NT2/D1 (cell line): ENCODE data around the gene H2AZ2.
"Not testable (repeated sequence)": the region's sequence is repeated elsewhere in the genome, so short reads cannot be mapped to it uniquely, and the experiment has no call there.

Experiments
- DNase-seq: peaks from one replicate; pipeline ENCODE4 v3.0.0-alpha.2; 2011; ENCODE audit warnings: low read depth, low spot score
- H3K27me3 ChIP-seq: 2 replicates; pipeline ENCODE4 v1.6.0; 2011; ENCODE audit warnings: mild to moderate bottlenecking; ENCODE audit not compliant: insufficient read length, insufficient read depth
- H3K36me3 ChIP-seq: 2 replicates; pipeline ENCODE4 v1.6.1; 2011; ENCODE audit warnings: mild to moderate bottlenecking, low read length, mixed read lengths; ENCODE audit not compliant: insufficient read depth, insufficient read length
- H3K4me1 ChIP-seq: 2 replicates; pipeline ENCODE4 v1.5.1; 2011; ENCODE audit not compliant: insufficient read depth, insufficient read length
- H3K4me3 ChIP-seq: 2 replicates; pipeline ENCODE4 v1.5.1; 2011; ENCODE audit warnings: low read depth; ENCODE audit not compliant: insufficient read length
- H3K9ac ChIP-seq: 2 replicates; pipeline ENCODE4 v1.6.0; 2011; ENCODE audit warnings: low read depth; ENCODE audit not compliant: insufficient read length
- H3K9me3 ChIP-seq: 2 replicates; pipeline ENCODE4 v1.5.1; 2011; ENCODE audit warnings: mild to moderate bottlenecking, low read length; ENCODE audit not compliant: insufficient read depth
- SUZ12 ChIP-seq: IDR thresholded peaks from 2 replicates; pipeline ENCODE4 v1.6.1; 2011; ENCODE audit not compliant: insufficient read length, insufficient read depth; ENCODE audit errors: extremely low read depth
- YY1 ChIP-seq: IDR thresholded peaks from 2 replicates; pipeline ENCODE4 v1.6.1; 2011; ENCODE audit not compliant: insufficient read length, insufficient read depth
- ZNF274 ChIP-seq: IDR thresholded peaks from 2 replicates; pipeline ENCODE4 v1.6.1; 2011; ENCODE audit warnings: mild to moderate bottlenecking, low read depth, low read length

Gene H2AZ2

GRCh38 chr7:44881610-44882009, 33.7 kb upstream of the H2AZ2 start:
- Histone ChIP-seq H3K9ac (no peak overlapping the region), H3K36me3 (peaks cover 48% of the 10 kb centered on the region), H3K4me1 (peaks cover 2% of the 10 kb centered on the region), H3K27me3 (no peaks in the 10 kb centered on the region), H3K4me3 (peak overlapping the region; percentile 22), H3K9me3 (no peaks in the 10 kb centered on the region)
- no peak for DNase-seq
- TF ChIP-seq SUZ12: no peak
- TF ChIP-seq ZNF274: no peak
- no peak for TF ChIP-seq YY1

- Histone ChIP-seq H3K27me3 (no peaks in the 10 kb centered on the region), H3K36me3 (peaks cover 48% of the 10 kb centered on the region), H3K4me1 (peaks cover 2% of the 10 kb centered on the region), H3K9me3 (no peaks in the 10 kb centered on the region), H3K4me3 (no peak overlapping the region), H3K9ac (no peak overlapping the region)
- DNase-seq: no peak
- TF ChIP-seq YY1 (no peak), SUZ12 (no peak), ZNF274 (no peak)
These were observed 33.2 kb upstream of the H2AZ2 start for GRCh38 chr7:44881066-44881600.

DNA sequence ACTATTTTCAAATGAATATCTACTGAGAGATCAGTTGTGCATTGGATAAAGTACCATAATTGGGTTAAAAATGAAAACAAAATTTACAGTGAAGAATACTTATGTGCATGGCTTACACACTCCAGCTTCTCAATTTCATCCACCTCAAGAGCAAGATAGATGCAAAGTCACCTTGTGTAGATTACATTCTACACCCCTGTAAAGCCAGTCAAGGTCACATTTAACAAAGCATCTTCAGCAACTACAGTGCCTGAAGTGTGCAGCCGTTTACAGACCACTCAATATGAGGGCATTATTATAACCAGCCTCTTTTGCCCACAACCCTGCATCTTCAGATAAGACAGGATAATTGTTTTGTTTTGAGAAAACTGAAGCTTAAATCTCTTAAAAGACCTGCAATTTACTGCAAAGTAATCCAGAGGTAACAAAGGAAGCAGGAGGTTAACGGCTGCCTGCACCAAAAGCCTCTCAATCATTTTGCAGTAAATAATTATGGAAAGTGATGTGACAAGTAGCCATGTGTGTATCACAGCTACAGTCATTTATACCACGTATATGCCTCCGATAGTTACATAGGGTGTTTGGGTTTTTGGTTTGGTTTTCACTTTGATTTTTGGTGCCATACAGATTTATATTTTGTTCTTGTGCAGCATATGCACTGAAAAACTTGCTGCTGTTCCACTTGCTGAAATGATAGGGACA, 32.6 kb upstream of the H2AZ2 start:
- TF ChIP-seq SUZ12: no peak
- TF ChIP-seq ZNF274: no peak
- TF ChIP-seq YY1: no peak
- DNase-seq: no peak
- peak overlapping the region; percentile 1 for H3K4me3 ChIP-seq
- no peak overlapping the region for H3K9ac ChIP-seq
- H3K9me3 ChIP-seq: no peaks in the 10 kb centered on the region
- H3K36me3 ChIP-seq: peaks cover 48% of the 10 kb centered on the region
- H3K4me1 ChIP-seq: no peaks in the 10 kb centered on the region
- no peaks in the 10 kb centered on the region for H3K27me3 ChIP-seq

DNA sequence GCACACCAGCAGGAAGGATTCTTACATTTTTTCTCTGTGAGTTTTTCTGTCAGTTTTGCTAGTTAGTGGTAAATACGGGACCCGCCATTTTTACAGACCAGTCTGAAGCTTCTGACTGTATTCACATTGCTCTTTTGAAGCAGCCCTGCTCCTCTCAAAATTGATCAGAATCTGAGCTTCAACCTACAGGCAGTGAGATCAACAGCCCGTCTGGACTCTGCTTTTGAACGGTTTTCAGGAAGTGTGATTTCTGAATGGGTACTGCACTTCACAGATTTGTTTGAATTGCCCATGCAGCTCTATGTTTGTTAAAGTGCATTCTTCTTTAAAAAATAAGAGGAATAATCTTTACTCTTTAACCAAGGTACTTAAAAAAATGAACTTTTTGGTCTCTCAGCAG, 28.5 kb upstream of the H2AZ2 start:
- no peaks in the 10 kb centered on the region for H3K27me3 ChIP-seq
- TF ChIP-seq ZNF274 (no peak), SUZ12 (no peak), YY1 (no peak)
- H3K9me3 ChIP-seq: peaks cover 13% of the 10 kb centered on the region; the same call in 1 of the 2 replicates
- no peak overlapping the region for H3K4me3 ChIP-seq
- H3K9ac ChIP-seq: no peak overlapping the region
- peaks cover 17% of the 10 kb centered on the region for H3K36me3 ChIP-seq
- no peak for DNase-seq
- H3K4me1 ChIP-seq: no peaks in the 10 kb centered on the region

DNA sequence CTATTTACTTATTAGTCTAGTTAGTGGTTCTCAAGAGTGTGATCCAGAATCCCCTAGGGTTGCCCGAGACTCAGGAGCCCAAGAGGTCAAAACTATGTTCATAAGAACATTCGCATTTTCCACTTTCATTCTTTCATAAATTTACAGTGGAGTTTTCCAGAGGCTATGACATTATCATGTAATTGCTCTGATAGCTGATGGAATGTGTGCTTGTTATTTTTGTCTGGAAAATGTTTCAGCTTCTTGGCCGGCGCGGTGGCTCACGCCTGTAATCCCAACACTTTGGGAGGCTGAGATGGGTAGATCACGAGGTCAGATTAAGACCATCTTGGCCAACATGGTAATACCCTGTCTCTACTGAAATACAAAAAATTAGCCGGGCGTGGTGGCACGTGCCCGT, 27.4 kb upstream of the H2AZ2 start:
- Histone ChIP-seq H3K9ac (no peak overlapping the region), H3K27me3 (no peaks in the 10 kb centered on the region), H3K4me1 (no peaks in the 10 kb centered on the region), H3K9me3 (peaks cover 20% of the 10 kb centered on the region; the same call in 1 of the 2 replicates), H3K36me3 (peaks cover 6% of the 10 kb centered on the region), H3K4me3 (no peak overlapping the region)
- DNase-seq: no peak
- TF ChIP-seq SUZ12 (no peak), YY1 (no peak), ZNF274 (no peak)

DNA sequence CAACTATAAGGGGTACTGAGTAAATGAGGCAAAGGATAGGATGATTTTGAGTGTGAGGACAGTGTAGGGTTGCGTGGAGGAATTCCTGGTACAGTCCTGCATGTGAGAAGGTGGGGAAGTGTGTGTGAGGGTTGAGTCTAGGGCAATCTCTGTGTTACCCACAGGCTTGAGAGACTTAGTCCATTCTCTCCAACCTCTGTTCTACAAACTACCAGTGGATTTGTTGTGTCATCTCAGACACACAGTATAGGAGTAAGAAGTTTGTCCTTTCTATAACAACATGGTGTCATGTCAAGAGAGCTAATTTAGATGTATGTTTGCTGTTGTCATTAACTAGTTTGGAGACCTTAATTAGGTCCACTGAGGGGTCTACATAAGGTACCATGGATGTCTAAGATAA, 24.9 kb upstream of the H2AZ2 start:
- Histone ChIP-seq H3K4me1 (no peaks in the 10 kb centered on the region), H3K9me3 (peaks cover 32% of the 10 kb centered on the region; the same call in 1 of the 2 replicates), H3K9ac (no peak overlapping the region), H3K4me3 (no peak overlapping the region), H3K27me3 (no peaks in the 10 kb centered on the region), H3K36me3 (no peaks in the 10 kb centered on the region)
- TF ChIP-seq YY1 (no peak), ZNF274 (no peak), SUZ12 (no peak)
- DNase-seq: no peak

DNA sequence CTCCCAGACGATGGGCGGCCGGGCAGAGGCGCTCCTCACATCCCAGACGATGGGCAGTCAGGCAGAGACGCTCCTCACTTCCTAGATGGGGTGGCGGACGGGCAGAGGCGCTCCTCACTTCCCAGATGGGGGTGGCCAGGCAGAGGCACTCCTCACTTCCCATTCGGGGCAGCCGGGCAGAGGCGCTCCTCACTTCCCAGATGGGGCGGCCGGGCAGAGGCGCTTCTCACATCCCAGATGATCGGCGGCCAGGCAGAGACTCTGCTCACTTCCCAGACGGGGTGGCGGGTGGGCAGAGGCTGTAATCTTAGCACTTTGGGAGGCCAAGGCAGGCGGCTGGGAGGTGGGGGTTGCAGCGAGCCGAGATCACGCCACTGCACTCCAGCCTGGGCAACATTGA, 24.0 kb upstream of the H2AZ2 start:
- H3K4me3 ChIP-seq, DNase-seq, H3K4me1 ChIP-seq, H3K36me3 ChIP-seq, H3K9ac ChIP-seq, H3K27me3 ChIP-seq: not testable (repeated sequence)
- peaks cover 32% of the 10 kb centered on the region; the same call in 1 of the 2 replicates for H3K9me3 ChIP-seq

DNA sequence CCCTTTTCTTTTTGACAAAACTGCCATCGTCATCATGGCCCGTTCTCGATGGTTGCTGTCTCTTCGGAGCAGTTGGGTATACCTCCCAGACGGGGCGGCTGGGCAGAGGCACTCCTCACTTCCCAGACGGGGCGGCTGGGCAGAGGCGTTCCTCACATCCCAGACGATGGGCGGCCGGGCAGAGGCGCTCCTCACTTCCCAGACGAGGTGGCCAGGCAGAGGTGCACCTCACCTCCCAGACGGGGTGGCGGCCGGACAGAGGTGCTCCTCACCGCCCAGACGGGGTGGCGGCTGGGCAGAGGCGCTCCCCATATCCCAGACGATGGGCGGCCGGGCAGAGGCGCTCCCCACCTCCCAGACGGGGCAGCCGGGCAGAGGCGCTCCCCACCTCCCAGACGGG, 22.9 kb upstream of the H2AZ2 start:
- not testable (repeated sequence) for H3K4me3 ChIP-seq, H3K27me3 ChIP-seq, H3K36me3 ChIP-seq, DNase-seq, H3K4me1 ChIP-seq, H3K9ac ChIP-seq
- peaks cover 32% of the 10 kb centered on the region; the same call in 1 of the 2 replicates for H3K9me3 ChIP-seq

DNA sequence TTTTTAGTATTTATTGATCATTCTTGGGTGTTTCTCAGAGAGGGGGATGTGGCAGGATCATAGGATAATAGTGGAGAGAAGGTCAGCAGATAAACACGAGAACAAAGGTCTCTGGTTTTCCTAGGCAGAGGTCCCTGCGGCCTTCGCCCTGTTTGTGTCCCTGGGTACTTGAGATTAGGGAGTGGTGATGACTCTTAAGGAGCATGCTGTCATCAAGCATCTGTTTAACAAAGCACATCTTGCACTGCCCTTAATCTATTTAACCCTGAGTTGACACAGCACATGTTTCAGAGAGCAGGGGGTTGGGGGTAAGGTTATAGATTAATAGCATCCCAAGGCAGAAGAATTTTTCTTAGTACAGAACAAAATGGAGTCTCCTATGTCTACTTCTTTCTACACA, 22.4 kb upstream of the H2AZ2 start:
- not testable (repeated sequence) for H3K36me3 ChIP-seq, H3K4me1 ChIP-seq, H3K4me3 ChIP-seq, H3K9ac ChIP-seq, DNase-seq, H3K27me3 ChIP-seq
- H3K9me3 ChIP-seq: peaks cover 32% of the 10 kb centered on the region; the same call in 1 of the 2 replicates
